ENCODE data around the gene SLC12A7.

DNA sequence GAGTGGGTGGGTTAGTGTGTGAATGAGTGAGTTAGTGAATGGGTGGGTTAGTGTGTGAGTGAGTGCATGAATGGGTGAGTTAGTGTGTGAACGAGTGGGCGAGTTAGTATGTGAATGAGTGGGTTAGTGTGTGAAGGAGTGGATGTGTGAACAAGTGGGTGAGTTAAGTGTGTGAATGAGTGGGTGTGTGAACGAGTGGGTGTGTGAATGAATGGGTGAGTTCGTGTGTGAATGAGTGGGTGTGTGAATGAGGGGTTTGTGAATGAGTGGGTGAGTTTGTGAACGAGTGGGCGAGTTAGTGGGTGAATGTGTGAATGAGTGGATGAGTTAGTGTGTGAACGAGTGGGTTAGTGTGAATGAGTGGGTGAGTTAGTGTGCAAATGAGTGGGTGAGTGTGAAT, 69.2 kb downstream of the SLC12A7 start:
- TF ChIP-seq, protein P1, sequence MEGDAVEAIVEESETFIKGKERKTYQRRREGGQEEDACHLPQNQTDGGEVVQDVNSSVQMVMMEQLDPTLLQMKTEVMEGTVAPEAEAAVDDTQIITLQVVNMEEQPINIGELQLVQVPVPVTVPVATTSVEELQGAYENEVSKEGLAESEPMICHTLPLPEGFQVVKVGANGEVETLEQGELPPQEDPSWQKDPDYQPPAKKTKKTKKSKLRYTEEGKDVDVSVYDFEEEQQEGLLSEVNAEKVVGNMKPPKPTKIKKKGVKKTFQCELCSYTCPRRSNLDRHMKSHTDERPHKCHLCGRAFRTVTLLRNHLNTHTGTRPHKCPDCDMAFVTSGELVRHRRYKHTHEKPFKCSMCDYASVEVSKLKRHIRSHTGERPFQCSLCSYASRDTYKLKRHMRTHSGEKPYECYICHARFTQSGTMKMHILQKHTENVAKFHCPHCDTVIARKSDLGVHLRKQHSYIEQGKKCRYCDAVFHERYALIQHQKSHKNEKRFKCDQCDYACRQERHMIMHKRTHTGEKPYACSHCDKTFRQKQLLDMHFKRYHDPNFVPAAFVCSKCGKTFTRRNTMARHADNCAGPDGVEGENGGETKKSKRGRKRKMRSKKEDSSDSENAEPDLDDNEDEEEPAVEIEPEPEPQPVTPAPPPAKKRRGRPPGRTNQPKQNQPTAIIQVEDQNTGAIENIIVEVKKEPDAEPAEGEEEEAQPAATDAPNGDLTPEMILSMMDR (IDR thresholded peaks at IDR 0.05 in 8 of 11, conservative IDR thresholded peaks at IDR 0.05 in 3 of 11) = no peak
- no peak for TF ChIP-seq POLR2A (IDR thresholded peaks at IDR 0.05)

Data from spleen (tissue), 7 donors.